ENCODE data around the gene TMEM184A. TPM values are rescaled to one million over a fixed set of nuclear protein-coding genes. Genes with fewer than 3 reads are reported as not detected.
A peak's percentile ranks its signal among the peaks of the same experiment; 100 is the strongest.

TMEM184A gene
- total RNA-seq, 1 donor from 2014 or later: 129 TPM

DNA sequence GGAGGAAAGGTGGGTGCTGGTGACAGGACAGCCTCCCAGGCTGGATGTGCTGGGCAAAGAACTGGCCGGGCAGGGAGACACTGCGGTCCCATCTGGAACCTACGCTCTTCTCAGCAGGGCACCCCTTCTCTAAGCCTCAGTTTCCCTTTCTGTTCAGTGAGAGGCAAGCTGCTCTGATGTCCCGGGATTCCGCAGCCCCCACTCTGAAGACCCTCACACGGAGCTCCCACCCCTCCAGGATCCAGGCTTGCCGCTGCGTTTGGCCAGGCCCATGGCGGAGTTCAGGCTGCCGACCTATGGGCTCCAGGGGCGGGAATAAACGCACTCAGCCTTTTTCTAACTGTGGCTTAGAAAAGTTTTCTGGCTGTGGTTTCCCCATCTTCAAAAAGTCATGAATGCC lies 41.6 kb downstream of the TMEM184A start:
- intact Hi-C loops (cut with DNase I): no loop called here
- Histone ChIP-seq H3K4me1 (peaks cover 17% of the 10 kb centered on the region), H3K9me3 (no peaks in the 10 kb centered on the region), H3K27me3 (no peaks in the 10 kb centered on the region), H3K4me3 (no peak overlapping the region), H3K27ac (peak overlapping the region; percentile 81), H3K36me3 (no peaks in the 10 kb centered on the region)
- no peak for DNase-seq (ENCODE audit: extremely low spot score in 2 of 2)
- TF ChIP-seq, protein P1, sequence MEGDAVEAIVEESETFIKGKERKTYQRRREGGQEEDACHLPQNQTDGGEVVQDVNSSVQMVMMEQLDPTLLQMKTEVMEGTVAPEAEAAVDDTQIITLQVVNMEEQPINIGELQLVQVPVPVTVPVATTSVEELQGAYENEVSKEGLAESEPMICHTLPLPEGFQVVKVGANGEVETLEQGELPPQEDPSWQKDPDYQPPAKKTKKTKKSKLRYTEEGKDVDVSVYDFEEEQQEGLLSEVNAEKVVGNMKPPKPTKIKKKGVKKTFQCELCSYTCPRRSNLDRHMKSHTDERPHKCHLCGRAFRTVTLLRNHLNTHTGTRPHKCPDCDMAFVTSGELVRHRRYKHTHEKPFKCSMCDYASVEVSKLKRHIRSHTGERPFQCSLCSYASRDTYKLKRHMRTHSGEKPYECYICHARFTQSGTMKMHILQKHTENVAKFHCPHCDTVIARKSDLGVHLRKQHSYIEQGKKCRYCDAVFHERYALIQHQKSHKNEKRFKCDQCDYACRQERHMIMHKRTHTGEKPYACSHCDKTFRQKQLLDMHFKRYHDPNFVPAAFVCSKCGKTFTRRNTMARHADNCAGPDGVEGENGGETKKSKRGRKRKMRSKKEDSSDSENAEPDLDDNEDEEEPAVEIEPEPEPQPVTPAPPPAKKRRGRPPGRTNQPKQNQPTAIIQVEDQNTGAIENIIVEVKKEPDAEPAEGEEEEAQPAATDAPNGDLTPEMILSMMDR (IDR thresholded peaks at IDR 0.05): no peak
- TF ChIP-seq POLR2A (IDR thresholded peaks at IDR 0.05) (no peak), POLR2AphosphoS5 (IDR thresholded peaks at IDR 0.05; ENCODE audit: insufficient read depth in 1 of 2, low read depth in 1 of 2) (no peak)

DNA sequence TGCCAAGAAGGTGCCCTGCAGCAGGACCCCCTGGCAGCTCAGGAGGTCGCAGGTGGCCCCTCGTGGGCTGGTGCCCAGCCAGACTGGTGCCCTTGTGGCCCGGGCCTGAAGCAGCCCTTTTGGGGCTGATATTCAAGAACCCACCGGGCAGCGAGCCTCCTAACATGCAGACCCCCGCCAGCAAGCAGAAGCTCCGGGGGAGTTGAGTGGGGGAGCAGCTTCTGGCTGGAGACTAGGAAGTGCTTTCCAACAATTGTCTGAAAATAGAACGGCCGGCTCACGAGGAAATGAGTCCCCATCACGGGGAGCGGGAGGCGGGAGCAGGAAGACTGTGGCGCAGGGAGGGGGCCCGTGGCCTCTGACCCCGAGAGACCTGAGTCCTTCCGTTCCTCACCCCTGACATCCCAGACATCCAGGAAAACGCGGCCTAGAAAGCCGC lies 42.3 kb downstream of the TMEM184A start:
- Histone ChIP-seq H3K27ac (peak overlapping the region; percentile 81), H3K4me1 (peaks cover 17% of the 10 kb centered on the region), H3K4me3 (no peak overlapping the region), H3K36me3 (no peaks in the 10 kb centered on the region), H3K27me3 (no peaks in the 10 kb centered on the region), H3K9me3 (no peaks in the 10 kb centered on the region)
- intact Hi-C loops (cut with DNase I): no loop called here
- no peak for DNase-seq (ENCODE audit: extremely low spot score in 2 of 2)
- TF ChIP-seq POLR2AphosphoS5 (IDR thresholded peaks at IDR 0.05; ENCODE audit: insufficient read depth in 1 of 2, low read depth in 1 of 2): peak in 1 of 2 donors; percentile 51
- TF ChIP-seq, protein P1 (IDR thresholded peaks at IDR 0.05): no peak
- no peak for TF ChIP-seq POLR2A (IDR thresholded peaks at IDR 0.05)

- no peak for TF ChIP-seq POLR2A (IDR thresholded peaks at IDR 0.05)
- TF ChIP-seq, protein P1 (IDR thresholded peaks at IDR 0.05): no peak
- TF ChIP-seq POLR2AphosphoS5 (IDR thresholded peaks at IDR 0.05; ENCODE audit: insufficient read depth in 1 of 2, low read depth in 1 of 2): peak in 1 of 2 donors; percentile 55
- DNase-seq (ENCODE audit: extremely low spot score in 2 of 2): no peak
Measured at GRCh38 chr7:1512781-1513656, 43.0 kb downstream of the TMEM184A start.

GRCh38 chr7:1511444-1512422 lies 44.3 kb downstream of the TMEM184A start:
- Histone ChIP-seq H3K9me3 (no peaks in the 10 kb centered on the region), H3K4me3 (no peak overlapping the region), H3K27ac (no peak overlapping the region), H3K36me3 (no peaks in the 10 kb centered on the region), H3K27me3 (no peaks in the 10 kb centered on the region), H3K4me1 (peaks cover 21% of the 10 kb centered on the region)
- TF ChIP-seq, protein P1 (IDR thresholded peaks at IDR 0.05): no peak
- TF ChIP-seq POLR2A (IDR thresholded peaks at IDR 0.05) (no peak), POLR2AphosphoS5 (IDR thresholded peaks at IDR 0.05; ENCODE audit: insufficient read depth in 1 of 2, low read depth in 1 of 2) (no peak)
- intact Hi-C loops (cut with DNase I): no loop called here
- no peak for DNase-seq (ENCODE audit: extremely low spot score in 2 of 2)

More at GRCh38 chr7:1512781-1513656, 43.0 kb downstream of the TMEM184A start:
- Histone ChIP-seq H3K9me3 (no peaks in the 10 kb centered on the region), H3K27me3 (no peaks in the 10 kb centered on the region), H3K27ac (peak overlapping the region; percentile 81), H3K4me3 (no peak overlapping the region), H3K4me1 (peaks cover 17% of the 10 kb centered on the region), H3K36me3 (no peaks in the 10 kb centered on the region)
- intact Hi-C loops (cut with DNase I): no loop called here
